OCI-LY3 (cell line): ENCODE data around the gene PTPRJ.
"Not testable (repeated sequence)": the region's sequence is repeated elsewhere in the genome, so short reads cannot be mapped to it uniquely, and the experiment has no call there.

ENCODE experiments used
- H2AFZ ChIP-seq: fragments of 200-600, 300-600 bp; shearing (Covaris generic); 2 replicates; pipeline ENCODE4 v1.6.0; 2014; ENCODE audit warnings: antibody characterized with exemption, low read depth, low read length
- H3K27ac ChIP-seq: fragments of 200-600, 300-600 bp; sonication (generic); 2 replicates; pipeline ENCODE4 v1.5.1; 2014; ENCODE audit warnings: mild to moderate bottlenecking, low read length, moderate library complexity, mixed read lengths
- H3K27me3 ChIP-seq: fragments of 200-600, 300-600 bp; sonication (generic); 2 replicates; pipeline ENCODE4 v1.6.1; 2014; ENCODE audit warnings: low read depth, low read length, mixed read lengths
- H3K36me3 ChIP-seq: fragments of 200-600, 300-600 bp; sonication (generic); replicated peaks from 2 replicates; pipeline ENCODE3; 2014; ENCODE audit warnings: low read depth, low read length, mixed read lengths
- H3K4me1 ChIP-seq: fragments of 300-600, 200-600 bp; sonication (generic); 2 replicates; pipeline ENCODE4 v1.6.1; 2014; ENCODE audit warnings: low read length, mixed read lengths
- H3K4me2 ChIP-seq: fragments of 200-600, 300-600 bp; sonication (generic); 2 replicates; pipeline ENCODE4 v1.6.1; 2014; ENCODE audit warnings: low read length, mixed read lengths
- H3K4me3 ChIP-seq: fragments of 300-600, 200-600 bp; sonication (generic); 2 replicates; pipeline ENCODE4 v1.5.1; 2014; ENCODE audit warnings: antibody characterized with exemption, mild to moderate bottlenecking, low read length, moderate library complexity
- H3K79me2 ChIP-seq: fragments of 300-600, 200-600 bp; shearing (Covaris generic); 2 replicates; pipeline ENCODE4 v1.6.1; 2014; ENCODE audit warnings: mild to moderate bottlenecking, low read length, mixed read lengths
- H3K9ac ChIP-seq: fragments of 300-600, 200-600 bp; shearing (Covaris generic); 2 replicates; pipeline ENCODE4 v1.6.0; 2014; ENCODE audit warnings: mild to moderate bottlenecking, low read length, moderate library complexity
- H3K9me3 ChIP-seq: fragments of 200-600, 300-600 bp; shearing (Covaris generic); 2 replicates; pipeline ENCODE4 v1.6.1; 2014; ENCODE audit warnings: low read length, mixed read lengths; ENCODE audit not compliant: insufficient read depth
- H4K20me1 ChIP-seq: fragments of 200-600, 300-600 bp; sonication (generic); 2 replicates; pipeline ENCODE4 v1.6.1; 2016; ENCODE audit warnings: low read length, mixed read lengths; ENCODE audit not compliant: insufficient read depth
- EZH2phosphoT487 ChIP-seq: fragments of 200-600 bp; shearing (Covaris generic); IDR thresholded peaks from 2 replicates; pipeline ENCODE4 v1.6.1; 2018; ENCODE audit warnings: antibody characterized with exemption, mixed run types, low read depth
- TF ChIP-seq, protein P1 (sequence below): fragments of 200-600, 300-600 bp; sonication (generic); IDR thresholded peaks from 2 replicates; pipeline ENCODE4 v1.5.1; 2014; ENCODE audit warnings: antibody characterized with exemption, low read length, low read depth

PTPRJ gene

DNA sequence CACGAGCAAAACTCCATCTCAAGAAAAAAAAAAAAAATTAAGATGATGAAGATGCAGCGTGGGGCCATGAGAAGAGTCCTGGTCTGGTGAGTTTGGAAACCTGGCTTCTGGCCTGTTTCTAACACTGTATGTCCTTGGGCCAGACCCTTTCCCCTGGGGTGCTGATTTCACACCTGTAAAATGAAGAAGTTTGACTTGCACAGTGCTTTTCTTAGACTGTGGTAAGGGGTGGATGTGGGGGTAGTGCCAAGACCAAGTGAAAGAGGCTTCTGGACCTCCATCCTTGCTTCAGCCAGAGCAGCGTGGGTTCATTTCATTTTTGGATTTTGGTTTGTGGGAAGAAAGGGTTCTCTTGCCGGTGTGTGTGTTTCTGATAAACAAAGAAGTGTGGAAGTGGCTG is 42.1 kb downstream of the PTPRJ start:
- TF ChIP-seq EZH2phosphoT487: no peak
- TF ChIP-seq, protein P1, sequence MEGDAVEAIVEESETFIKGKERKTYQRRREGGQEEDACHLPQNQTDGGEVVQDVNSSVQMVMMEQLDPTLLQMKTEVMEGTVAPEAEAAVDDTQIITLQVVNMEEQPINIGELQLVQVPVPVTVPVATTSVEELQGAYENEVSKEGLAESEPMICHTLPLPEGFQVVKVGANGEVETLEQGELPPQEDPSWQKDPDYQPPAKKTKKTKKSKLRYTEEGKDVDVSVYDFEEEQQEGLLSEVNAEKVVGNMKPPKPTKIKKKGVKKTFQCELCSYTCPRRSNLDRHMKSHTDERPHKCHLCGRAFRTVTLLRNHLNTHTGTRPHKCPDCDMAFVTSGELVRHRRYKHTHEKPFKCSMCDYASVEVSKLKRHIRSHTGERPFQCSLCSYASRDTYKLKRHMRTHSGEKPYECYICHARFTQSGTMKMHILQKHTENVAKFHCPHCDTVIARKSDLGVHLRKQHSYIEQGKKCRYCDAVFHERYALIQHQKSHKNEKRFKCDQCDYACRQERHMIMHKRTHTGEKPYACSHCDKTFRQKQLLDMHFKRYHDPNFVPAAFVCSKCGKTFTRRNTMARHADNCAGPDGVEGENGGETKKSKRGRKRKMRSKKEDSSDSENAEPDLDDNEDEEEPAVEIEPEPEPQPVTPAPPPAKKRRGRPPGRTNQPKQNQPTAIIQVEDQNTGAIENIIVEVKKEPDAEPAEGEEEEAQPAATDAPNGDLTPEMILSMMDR: no peak
- Histone ChIP-seq H3K4me1 (peaks cover 77% of the 10 kb centered on the region), H2AFZ (no peak overlapping the region), H3K27ac (peak overlapping the region; percentile 39), H3K27me3 (no peaks in the 10 kb centered on the region), H3K36me3 (peaks cover 22% of the 10 kb centered on the region), H3K4me2 (peak overlapping the region; percentile 37), H3K4me3 (peak overlapping the region; percentile 5), H4K20me1 (peaks cover 49% of the 10 kb centered on the region), H3K79me2 (peaks cover 79% of the 10 kb centered on the region), H3K9me3 (no peaks in the 10 kb centered on the region), H3K9ac (peak overlapping the region; percentile 10; the same call in 1 of the 2 replicates)

DNA sequence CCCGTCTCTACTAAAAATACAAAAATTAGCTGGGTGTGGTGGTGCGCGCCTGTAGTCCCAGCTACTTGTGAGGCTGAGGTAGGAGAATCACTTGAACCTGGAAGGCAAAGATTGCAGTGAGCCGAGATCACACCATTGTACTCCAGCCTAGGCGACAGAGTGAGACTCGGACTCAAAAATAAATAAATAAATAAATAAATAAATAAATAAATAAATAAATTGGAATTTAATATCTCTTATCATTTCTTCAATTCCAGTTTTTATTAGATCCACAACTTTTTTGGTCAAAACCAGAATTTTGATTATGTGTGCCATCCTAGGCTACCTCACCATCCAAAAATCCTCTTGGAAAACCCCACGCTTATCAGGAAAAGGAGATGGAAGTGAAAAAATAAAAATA is 43.2 kb downstream of the PTPRJ start:
- not testable (repeated sequence) for H2AFZ ChIP-seq, H3K4me2 ChIP-seq, H3K9me3 ChIP-seq, H3K9ac ChIP-seq, H3K27me3 ChIP-seq, H3K27ac ChIP-seq, H3K4me3 ChIP-seq
- Histone ChIP-seq H4K20me1 (peaks cover 53% of the 10 kb centered on the region), H3K36me3 (peaks cover 27% of the 10 kb centered on the region), H3K4me1 (peaks cover 70% of the 10 kb centered on the region), H3K79me2 (peaks cover 76% of the 10 kb centered on the region)

DNA sequence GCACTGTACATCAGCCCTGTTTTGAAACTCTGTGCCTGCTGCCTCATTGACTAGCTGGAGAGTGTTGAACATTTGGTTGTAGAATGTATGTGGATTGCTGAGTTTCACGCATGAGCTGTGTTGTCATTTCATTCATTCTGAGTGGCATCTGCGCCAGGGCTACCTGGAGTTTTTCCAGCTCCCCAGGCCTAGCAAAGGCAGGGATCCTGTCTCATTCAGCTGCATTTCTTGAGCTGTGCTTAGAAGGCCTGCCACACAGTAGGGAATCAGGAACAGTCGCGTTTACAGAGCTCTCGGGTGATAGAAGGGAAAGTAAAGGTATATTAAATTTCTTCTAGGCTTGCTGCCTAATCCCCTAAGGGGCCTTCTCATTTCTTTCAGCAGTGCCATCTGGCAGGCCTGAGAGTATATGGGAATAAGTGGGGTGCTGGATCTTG is 44.3 kb downstream of the PTPRJ start:
- no peak overlapping the region for H2AFZ ChIP-seq
- peaks cover 63% of the 10 kb centered on the region for H4K20me1 ChIP-seq
- H3K9me3 ChIP-seq: no peaks in the 10 kb centered on the region
- no peak overlapping the region for H3K9ac ChIP-seq
- H3K4me2 ChIP-seq: peak overlapping the region; percentile 29
- peaks cover 70% of the 10 kb centered on the region for H3K4me1 ChIP-seq
- no peak for TF ChIP-seq EZH2phosphoT487
- TF ChIP-seq, protein P1: no peak
- no peaks in the 10 kb centered on the region for H3K27me3 ChIP-seq
- H3K4me3 ChIP-seq: no peak overlapping the region
- peaks cover 82% of the 10 kb centered on the region for H3K79me2 ChIP-seq
- H3K27ac ChIP-seq: no peak overlapping the region
- peaks cover 27% of the 10 kb centered on the region for H3K36me3 ChIP-seq

DNA sequence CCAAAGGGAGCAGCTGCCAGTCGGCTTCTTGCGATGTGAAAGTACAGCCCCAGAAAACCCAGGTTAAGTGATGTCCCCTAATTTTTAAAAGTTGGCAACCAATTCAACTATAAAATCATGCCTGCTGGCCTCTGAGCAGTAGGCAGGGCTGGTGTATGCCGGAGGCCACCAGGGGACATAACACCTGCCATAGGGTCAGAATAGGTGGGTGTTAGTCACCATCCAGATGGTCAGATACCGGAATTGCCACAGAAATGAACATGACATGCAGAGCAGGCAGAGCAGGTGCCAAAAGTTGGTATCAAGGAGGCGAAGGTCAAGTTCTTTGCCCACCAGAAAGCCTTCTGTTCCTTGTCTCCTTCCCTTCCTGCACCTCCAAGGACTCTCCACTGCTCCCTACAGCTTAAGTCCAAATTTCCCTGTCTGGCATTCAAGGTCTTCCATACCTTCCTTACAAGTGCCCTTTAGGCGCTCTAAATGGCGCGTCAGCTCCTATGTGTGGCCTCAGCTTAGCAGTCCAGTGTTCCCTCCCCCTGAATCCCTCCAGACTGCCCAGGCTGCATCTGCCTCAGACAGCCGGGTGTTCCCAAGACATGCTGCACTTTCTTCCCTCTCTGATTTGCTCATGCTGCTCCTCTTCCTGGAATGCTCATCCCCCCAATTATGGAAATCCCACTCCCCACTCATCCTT is 45.1 kb downstream of the PTPRJ start:
- no peak overlapping the region for H3K9ac ChIP-seq
- H3K9me3 ChIP-seq: no peaks in the 10 kb centered on the region
- TF ChIP-seq EZH2phosphoT487: no peak
- TF ChIP-seq, protein P1: no peak
- H3K4me2 ChIP-seq: peak overlapping the region; percentile 29
- no peak overlapping the region for H3K27ac ChIP-seq
- H3K4me3 ChIP-seq: no peak overlapping the region
- H3K79me2 ChIP-seq: peaks cover 88% of the 10 kb centered on the region
- no peaks in the 10 kb centered on the region for H3K27me3 ChIP-seq
- H2AFZ ChIP-seq: no peak overlapping the region
- peaks cover 29% of the 10 kb centered on the region for H3K36me3 ChIP-seq
- peaks cover 72% of the 10 kb centered on the region for H3K4me1 ChIP-seq
- H4K20me1 ChIP-seq: peaks cover 70% of the 10 kb centered on the region
